Esophagus muscularis mucosa (tissue), 4 donors: ENCODE results near the gene SOX8. TPM values are rescaled to one million over a fixed set of nuclear protein-coding genes. Genes with fewer than 3 reads are reported as not detected.
"Not testable (repeated sequence)": the region's sequence is repeated elsewhere in the genome, so short reads cannot be mapped to it uniquely, and the experiment has no call there.

ENCODE experiments used
- DNase-seq: peaks from one replicate; pipeline ENCODE4 v3.0.0-alpha.2; 2017; ENCODE audit errors: extremely low spot score
- H3K27ac ChIP-seq, 4 donors: fragments of 200-600 bp; sonication (generic); replicated peaks in 1 of 4; 1 replicate in 3 of 4; 2 replicates in 1 of 4; pipeline ENCODE4 v1.5.1; 2016 to 2019; ENCODE audit warnings: mild to moderate bottlenecking in 1 of 4
- H3K27me3 ChIP-seq, 4 donors: fragments of 200-600 bp; sonication (generic); one replicate each; pipeline versions ENCODE4 v1.5.1 to v1.6.0; 2016 to 2019
- H3K36me3 ChIP-seq, 4 donors: fragments of 200-600 bp; sonication (generic); one replicate each; pipeline ENCODE4 v1.5.1; 2016 to 2019
- H3K4me1 ChIP-seq, 4 donors: fragments of 200-600 bp; sonication (generic); one replicate each; pipeline ENCODE4 v1.5.1; 2016 to 2019
- H3K4me3 ChIP-seq, 4 donors: fragments of 200-600 bp; sonication (generic); 1 replicate in 2 of 4; 2 replicates in 2 of 4; pipeline ENCODE4 v1.5.1; 2016 to 2019; ENCODE audit warnings: mild to moderate bottlenecking in 4 of 4, moderate library complexity in 1 of 4
- H3K9me3 ChIP-seq, 4 donors: fragments of 200-600 bp; sonication (generic); 1 replicate in 3 of 4; 2 replicates in 1 of 4; pipeline ENCODE4 v1.5.1; 2016 to 2019
- EP300 ChIP-seq: sonication (generic); formaldehyde crosslinking; IDR thresholded peaks from one replicate; pipeline ENCODE4 v1.6.1; 2017; ENCODE audit warnings: antibody characterized with exemption
- POLR2A ChIP-seq: fragments of 450-650 bp; IDR thresholded peaks from one replicate; pipeline ENCODE4 v1.6.1; 2017; ENCODE audit warnings: antibody characterized with exemption, moderate library complexity, mild to moderate bottlenecking, low read depth
- POLR2AphosphoS5 ChIP-seq, 2 donors: sonication (generic); formaldehyde crosslinking; IDR thresholded peaks; one replicate each; pipeline ENCODE4 v1.6.1; 2017; ENCODE audit warnings: antibody characterized with exemption in 2 of 2
- WGBS: methylation state at CpG from one replicate; pipeline ENCODE4 v1.1.5; 2018; 5-methylcytosine and 5-hydroxymethylcytosine counted together
- intact Hi-C: fragments of 100-400 bp; cut with DNase I; formaldehyde crosslinking; loops from one replicate; pipeline ENCODE4 v1.15.1; 2023
- total RNA-seq, 4 donors: library from RNA; depleted of rRNA; stranded (reverse); fragments of >200 nt; gene quantifications; one replicate each; pipeline versions ENCODE4 v1.1.0 to v1.2.1, GENCODE V29; 2016
- TF ChIP-seq, protein P1 (sequence below), 3 experiments: fragments of 200-600 bp in 2 of 3; fragments of 450-650 bp in 1 of 3; sonication (generic) in 2 of 3; IDR thresholded peaks; one replicate each; pipeline ENCODE4 v1.5.1; 2017 to 2019; ENCODE audit warnings: antibody characterized with exemption in 3 of 3, mild to moderate bottlenecking in 2 of 3, moderate library complexity in 1 of 3

Gene SOX8
- total RNA-seq, 4 donors from 2014 or later = 4.1 to 4.6 (median 4.3) TPM

DNA sequence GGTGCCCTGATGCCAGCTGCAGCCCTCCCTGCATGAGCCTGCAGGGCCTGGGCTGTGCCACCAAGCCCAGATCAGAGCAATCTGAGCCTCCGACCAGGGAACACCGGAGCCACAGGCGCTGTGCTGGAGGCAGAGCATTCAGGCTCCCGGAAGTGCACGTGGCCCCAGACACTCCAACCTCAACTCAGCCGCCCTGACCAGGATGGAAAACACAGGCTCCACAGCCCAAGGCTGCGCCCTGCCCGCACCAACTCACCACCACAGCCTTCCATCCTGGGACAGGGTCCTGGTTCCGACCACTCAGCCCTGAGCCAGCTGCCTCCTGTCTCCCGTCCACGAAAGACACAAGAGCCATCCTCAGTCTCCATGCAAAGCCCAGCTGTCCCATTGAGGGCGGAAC, 29.2 kb upstream of the SOX8 start:
- intact Hi-C loops = no loop called here
- H3K27ac ChIP-seq = no peak overlapping the region
- peaks cover 16 to 40% (median 27%) of the 10 kb centered on the region in 4 donors for H3K36me3 ChIP-seq
- H3K9me3 ChIP-seq = no peaks in the 10 kb centered on the region
- DNase-seq = no peak
- no peak overlapping the region for H3K4me3 ChIP-seq
- no peak for TF ChIP-seq POLR2AphosphoS5 (IDR thresholded peaks at IDR 0.05)
- TF ChIP-seq POLR2A = no peak
- TF ChIP-seq EP300 = no peak
- TF ChIP-seq, protein P1, sequence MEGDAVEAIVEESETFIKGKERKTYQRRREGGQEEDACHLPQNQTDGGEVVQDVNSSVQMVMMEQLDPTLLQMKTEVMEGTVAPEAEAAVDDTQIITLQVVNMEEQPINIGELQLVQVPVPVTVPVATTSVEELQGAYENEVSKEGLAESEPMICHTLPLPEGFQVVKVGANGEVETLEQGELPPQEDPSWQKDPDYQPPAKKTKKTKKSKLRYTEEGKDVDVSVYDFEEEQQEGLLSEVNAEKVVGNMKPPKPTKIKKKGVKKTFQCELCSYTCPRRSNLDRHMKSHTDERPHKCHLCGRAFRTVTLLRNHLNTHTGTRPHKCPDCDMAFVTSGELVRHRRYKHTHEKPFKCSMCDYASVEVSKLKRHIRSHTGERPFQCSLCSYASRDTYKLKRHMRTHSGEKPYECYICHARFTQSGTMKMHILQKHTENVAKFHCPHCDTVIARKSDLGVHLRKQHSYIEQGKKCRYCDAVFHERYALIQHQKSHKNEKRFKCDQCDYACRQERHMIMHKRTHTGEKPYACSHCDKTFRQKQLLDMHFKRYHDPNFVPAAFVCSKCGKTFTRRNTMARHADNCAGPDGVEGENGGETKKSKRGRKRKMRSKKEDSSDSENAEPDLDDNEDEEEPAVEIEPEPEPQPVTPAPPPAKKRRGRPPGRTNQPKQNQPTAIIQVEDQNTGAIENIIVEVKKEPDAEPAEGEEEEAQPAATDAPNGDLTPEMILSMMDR (IDR thresholded peaks at IDR 0.05) = no peak
- H3K27me3 ChIP-seq = no peaks in the 10 kb centered on the region
- no peaks in the 10 kb centered on the region for H3K4me1 ChIP-seq
- 93% methylated on average over 11 of the region's 12 CpGs for WGBS

DNA sequence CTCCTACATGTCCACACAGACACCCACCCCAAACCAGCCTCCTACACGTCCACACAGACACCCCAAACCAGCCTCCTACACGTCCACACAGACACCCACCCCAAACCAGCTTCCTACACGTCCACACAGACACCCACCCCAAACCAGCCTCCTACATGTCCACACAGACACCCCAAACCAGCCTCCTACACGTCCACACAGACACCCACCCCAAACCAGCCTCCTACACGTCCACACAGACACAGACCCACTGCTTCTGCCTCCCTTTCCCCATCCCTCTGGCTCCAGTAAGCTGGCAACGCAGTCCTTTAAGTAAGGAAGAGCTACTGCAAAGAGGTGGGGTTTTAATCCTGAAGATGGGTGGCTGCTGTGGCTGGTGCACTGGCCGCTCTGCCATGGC, 27.8 kb upstream of the SOX8 start:
- 94% methylated on average over 3 of the region's 7 CpGs for WGBS
- intact Hi-C loops, H3K4me3 ChIP-seq, H3K4me1 ChIP-seq, H3K27me3 ChIP-seq, H3K27ac ChIP-seq, DNase-seq, H3K9me3 ChIP-seq: not testable (repeated sequence)
- peaks cover 16 to 38% (median 26%) of the 10 kb centered on the region in 4 donors for H3K36me3 ChIP-seq

DNA sequence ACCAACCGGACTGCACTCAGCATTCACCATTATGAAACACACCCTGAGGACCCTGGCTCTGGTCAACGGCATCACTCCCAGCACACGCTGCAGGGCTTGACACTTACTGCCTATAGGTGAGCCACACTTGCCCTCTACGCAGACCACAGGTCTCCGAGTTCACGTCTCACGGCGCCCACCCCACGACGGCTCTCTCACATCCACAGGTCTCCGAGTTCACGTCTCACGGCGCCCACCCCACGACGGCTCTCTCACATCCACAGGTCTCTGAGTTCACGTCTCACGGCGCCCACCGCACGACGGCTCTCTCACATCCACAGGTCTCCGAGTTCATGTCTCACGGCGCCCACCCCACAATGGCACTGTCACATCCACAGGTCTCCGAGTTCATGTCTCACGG, 25.8 kb upstream of the SOX8 start:
- WGBS = 95% methylated on average over 27 of the region's 27 CpGs
- not testable (repeated sequence) for DNase-seq, H3K4me1 ChIP-seq

DNA sequence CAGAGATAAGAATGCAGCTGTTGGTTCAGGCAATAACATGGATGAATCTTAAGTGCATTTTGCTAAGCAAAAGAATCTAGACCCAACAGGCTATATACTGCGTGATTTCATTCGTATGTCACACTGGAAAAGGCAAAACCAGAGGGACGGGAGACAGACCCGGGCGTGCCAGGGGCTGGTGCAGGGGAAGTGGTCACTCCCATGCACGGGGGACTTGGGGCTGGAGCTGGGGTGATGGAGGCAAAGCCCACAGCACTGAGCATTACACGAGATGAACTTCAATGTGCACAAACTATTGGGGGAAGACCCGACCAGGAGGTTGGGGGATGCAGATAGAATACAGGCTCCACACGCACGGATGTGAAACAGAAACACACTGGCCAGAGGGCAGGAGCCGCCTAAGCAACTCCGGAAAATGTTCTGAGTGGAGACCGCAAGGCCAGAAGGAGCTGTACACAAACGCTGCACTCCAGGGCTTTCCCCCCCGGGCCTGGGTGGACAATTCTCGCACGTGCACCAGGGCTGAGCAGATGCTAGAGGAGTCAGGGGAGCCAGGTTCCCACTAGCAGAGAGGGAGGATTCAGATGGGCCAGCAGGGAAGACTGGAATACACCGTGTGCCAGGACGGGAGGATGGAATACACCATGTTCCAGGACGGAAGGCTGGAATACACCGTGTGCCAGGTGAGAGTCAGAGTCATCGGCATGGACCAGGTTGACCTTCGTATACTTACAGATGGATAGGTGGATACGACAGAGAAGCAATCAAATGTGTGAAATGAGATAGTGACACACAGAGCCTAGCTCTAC, 22.1 kb upstream of the SOX8 start:
- H3K4me3 ChIP-seq = no peak overlapping the region

More for the DNA sequence above, 25.8 kb upstream of the SOX8 start:
- peaks cover 16 to 37% (median 26%) of the 10 kb centered on the region in 4 donors for H3K36me3 ChIP-seq
- H3K27ac ChIP-seq, H3K9me3 ChIP-seq, H3K27me3 ChIP-seq, H3K4me3 ChIP-seq, intact Hi-C loops: not testable (repeated sequence)

DNA sequence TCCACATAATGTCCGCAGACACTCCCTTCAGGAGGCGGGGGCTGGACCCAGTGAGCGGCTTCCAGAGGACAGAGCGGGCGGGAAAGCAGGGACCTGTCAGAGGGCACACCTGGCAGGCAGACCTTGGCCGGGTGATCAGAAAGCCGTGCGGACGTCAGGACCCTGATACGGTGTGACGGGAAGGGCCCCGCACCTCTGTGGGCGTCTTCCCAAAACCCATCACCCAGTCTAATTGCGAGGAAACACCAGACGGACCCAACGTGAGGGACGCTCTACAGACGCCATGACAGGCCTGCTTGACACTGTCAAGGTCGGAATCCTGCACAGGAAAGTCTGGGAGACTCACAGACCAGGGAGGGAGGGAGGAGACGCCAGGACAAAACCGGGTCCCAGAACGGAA, 19.2 kb upstream of the SOX8 start:
- Histone ChIP-seq H3K9me3 (peaks cover 0 to 4% (median 0%) of the 10 kb centered on the region in 4 donors), H3K27ac (no peak overlapping the region), H3K36me3 (peaks cover 5 to 22% (median 12%) of the 10 kb centered on the region in 4 donors), H3K27me3 (no peaks in the 10 kb centered on the region), H3K4me3 (no peak overlapping the region), H3K4me1 (peaks cover 0 to 7% (median 4%) of the 10 kb centered on the region in 4 donors)
- DNase-seq = no peak
- WGBS = 87% methylated on average over 14 of the region's 22 CpGs
- TF ChIP-seq POLR2A = no peak
- no peak for TF ChIP-seq POLR2AphosphoS5 (IDR thresholded peaks at IDR 0.05)
- TF ChIP-seq, protein P1 (IDR thresholded peaks at IDR 0.05) = no peak
- no peak for TF ChIP-seq EP300
- intact Hi-C loops = no loop called here

More for the DNA sequence above, 22.1 kb upstream of the SOX8 start:
- Histone ChIP-seq H3K27ac (no peak overlapping the region), H3K4me1 (peaks cover 0 to 7% (median 4%) of the 10 kb centered on the region in 4 donors), H3K9me3 (peaks cover 0 to 4% (median 0%) of the 10 kb centered on the region in 4 donors), H3K36me3 (peaks cover 0 to 11% (median 5%) of the 10 kb centered on the region in 4 donors), H3K27me3 (no peaks in the 10 kb centered on the region)
- no peak for DNase-seq
- TF ChIP-seq POLR2AphosphoS5 (IDR thresholded peaks at IDR 0.05) (no peak), POLR2A (no peak), EP300 (no peak)
- TF ChIP-seq, protein P1 (IDR thresholded peaks at IDR 0.05) = no peak
- intact Hi-C loops = no loop called here
- WGBS = 92% methylated on average over 24 of the region's 24 CpGs
